Mesendoderm (in vitro differentiated cells): ENCODE measurements around the gene ORM2.

Source experiments
- DNase-seq: peaks from one replicate; pipeline ENCODE4 v3.0.0; 2013
- H2AK5ac ChIP-seq: 2 replicates; pipeline ENCODE4 v1.6.1; 2013; ENCODE audit warnings: low read length, inconsistent platforms
- H2BK120ac ChIP-seq: 2 replicates; pipeline ENCODE4 v1.6.1; 2013; ENCODE audit warnings: low read depth, mild to moderate bottlenecking, low read length, moderate library complexity, mixed read lengths
- H2BK15ac ChIP-seq: replicated peaks from 2 replicates; pipeline ENCODE4 v1.6.1; 2013; ENCODE audit warnings: low read depth, mild to moderate bottlenecking, moderate library complexity
- H2BK5ac ChIP-seq: 2 replicates; pipeline ENCODE4 v1.6.1; 2013; ENCODE audit warnings: low read length, inconsistent platforms
- H3K18ac ChIP-seq: 2 replicates; pipeline ENCODE4 v1.6.1; 2013; ENCODE audit warnings: mild to moderate bottlenecking, low read length, mixed read lengths
- H3K23ac ChIP-seq: one replicate; pipeline ENCODE4 v1.6.1; 2013; ENCODE audit warnings: low read length
- H3K27ac ChIP-seq: 2 replicates; pipeline ENCODE4 v1.5.1; 2013; ENCODE audit warnings: low read depth, mild to moderate bottlenecking, inconsistent platforms, low read length, moderate library complexity
- H3K27me3 ChIP-seq: 2 replicates; pipeline ENCODE4 v1.6.1; 2013; ENCODE audit warnings: low read length, control low read depth, mild to moderate bottlenecking, inconsistent platforms; ENCODE audit not compliant: insufficient read depth, poor library complexity
- H3K36me3 ChIP-seq: 2 replicates; pipeline ENCODE4 v1.6.1; 2013; ENCODE audit warnings: low read length, inconsistent platforms; ENCODE audit not compliant: control insufficient read depth, insufficient read depth
- H3K4ac ChIP-seq: one replicate; pipeline ENCODE4 v1.6.1; 2013; ENCODE audit warnings: low read depth, mild to moderate bottlenecking, low read length, moderate library complexity
- H3K4me1 ChIP-seq: 2 replicates; pipeline ENCODE4 v1.6.1; 2013; ENCODE audit warnings: low read depth, low read length, inconsistent platforms; ENCODE audit not compliant: control insufficient read depth
- H3K4me2 ChIP-seq: 2 replicates; pipeline ENCODE4 v1.6.1; 2013; ENCODE audit warnings: low read length
- H3K4me3 ChIP-seq: 2 replicates; pipeline ENCODE4 v1.5.1; 2013; ENCODE audit warnings: mild to moderate bottlenecking, low read length
- H3K56ac ChIP-seq: one replicate; pipeline ENCODE4 v1.6.1; 2013; ENCODE audit warnings: low read length
- H3K79me1 ChIP-seq: 2 replicates; pipeline ENCODE4 v1.6.1; 2013; ENCODE audit warnings: low read length, inconsistent platforms
- H3K79me2 ChIP-seq: 2 replicates; pipeline ENCODE4 v1.6.1; 2013; ENCODE audit warnings: mild to moderate bottlenecking, low read length; ENCODE audit not compliant: control insufficient read depth, insufficient read depth
- H3K9ac ChIP-seq: 2 replicates; pipeline ENCODE4 v1.6.1; 2013; ENCODE audit warnings: low read length, inconsistent platforms
- H4K5ac ChIP-seq: one replicate; pipeline ENCODE4 v1.6.1; 2013; ENCODE audit warnings: low read length
- H4K8ac ChIP-seq: one replicate; pipeline ENCODE4 v1.6.1; 2013; ENCODE audit warnings: low read depth, mild to moderate bottlenecking, control low read depth, low read length, moderate library complexity
- WGBS: extraction: QIAGEN DNeasy Blood & Tissue Kit; methylation state at CpG from one replicate; pipeline ENCODE4 v1.1.7; 2013; ENCODE audit warnings: low lambda C conversion rate, missing lambda C conversion rate; ENCODE audit not compliant: insufficient coverage; ENCODE audit errors: extremely low coverage; 5-methylcytosine and 5-hydroxymethylcytosine counted together

The ORM2 gene

DNA sequence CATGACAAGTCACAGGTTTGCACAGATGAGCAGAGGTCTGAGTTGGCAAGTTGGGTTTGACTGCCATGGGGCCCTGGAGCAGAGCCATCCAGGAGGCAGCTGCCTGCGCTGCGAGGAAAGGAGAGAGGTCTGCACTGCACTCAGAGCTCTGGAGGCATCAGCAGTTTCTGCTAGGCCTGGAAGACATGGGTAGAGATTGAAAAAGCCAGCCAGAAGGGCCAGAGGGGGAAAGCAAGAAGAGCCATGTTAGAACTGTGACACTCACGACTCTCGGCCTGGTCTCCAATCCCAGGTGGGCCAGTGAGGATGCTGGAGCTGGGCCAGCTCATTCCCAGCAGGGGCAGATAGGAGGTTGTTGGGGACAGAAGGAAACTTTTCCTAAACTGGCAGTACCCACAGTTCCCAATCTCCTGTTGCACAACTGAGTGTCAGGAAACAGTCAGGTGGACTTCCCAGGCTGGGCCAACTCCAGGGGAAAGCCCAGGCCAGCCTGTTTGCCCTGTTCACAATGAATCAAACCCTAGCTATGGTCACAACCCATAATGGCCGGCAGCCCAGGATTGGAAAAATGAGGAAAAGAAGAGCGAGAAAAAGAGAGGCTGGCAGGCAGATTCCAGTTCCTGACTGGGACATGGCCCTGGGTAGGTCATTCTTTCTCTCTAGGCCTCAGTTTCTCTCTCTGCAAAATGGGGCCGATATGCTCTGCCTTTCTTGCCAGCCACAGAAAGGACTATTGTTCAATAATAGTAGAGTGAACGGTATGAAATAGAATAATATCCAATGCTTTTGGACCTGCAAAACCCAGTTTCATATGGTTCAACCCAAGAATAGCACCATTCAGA, 14.6 kb upstream of the ORM2 start:
- no peak overlapping the region for H3K4ac ChIP-seq
- no peak overlapping the region for H2BK15ac ChIP-seq
- H2AK5ac ChIP-seq = no peak overlapping the region
- no peak overlapping the region for H3K23ac ChIP-seq
- H3K79me1 ChIP-seq = no peaks in the 10 kb centered on the region
- H3K27me3 ChIP-seq = no peaks in the 10 kb centered on the region
- H3K9ac ChIP-seq = no peak overlapping the region
- no peak overlapping the region for H2BK120ac ChIP-seq
- H4K8ac ChIP-seq = no peak overlapping the region
- H2BK5ac ChIP-seq = no peak overlapping the region
- H3K79me2 ChIP-seq = no peaks in the 10 kb centered on the region
- no peak overlapping the region for H3K18ac ChIP-seq
- no CpG with 5 or more reads among the region's 8 CpGs for WGBS
- H3K36me3 ChIP-seq = no peaks in the 10 kb centered on the region
- H3K4me1 ChIP-seq = no peaks in the 10 kb centered on the region
- DNase-seq = no peak
- H3K4me3 ChIP-seq = no peak overlapping the region
- no peak overlapping the region for H3K4me2 ChIP-seq
- H3K27ac ChIP-seq = no peak overlapping the region
- no peak overlapping the region for H3K56ac ChIP-seq
- H4K5ac ChIP-seq = no peak overlapping the region

DNA sequence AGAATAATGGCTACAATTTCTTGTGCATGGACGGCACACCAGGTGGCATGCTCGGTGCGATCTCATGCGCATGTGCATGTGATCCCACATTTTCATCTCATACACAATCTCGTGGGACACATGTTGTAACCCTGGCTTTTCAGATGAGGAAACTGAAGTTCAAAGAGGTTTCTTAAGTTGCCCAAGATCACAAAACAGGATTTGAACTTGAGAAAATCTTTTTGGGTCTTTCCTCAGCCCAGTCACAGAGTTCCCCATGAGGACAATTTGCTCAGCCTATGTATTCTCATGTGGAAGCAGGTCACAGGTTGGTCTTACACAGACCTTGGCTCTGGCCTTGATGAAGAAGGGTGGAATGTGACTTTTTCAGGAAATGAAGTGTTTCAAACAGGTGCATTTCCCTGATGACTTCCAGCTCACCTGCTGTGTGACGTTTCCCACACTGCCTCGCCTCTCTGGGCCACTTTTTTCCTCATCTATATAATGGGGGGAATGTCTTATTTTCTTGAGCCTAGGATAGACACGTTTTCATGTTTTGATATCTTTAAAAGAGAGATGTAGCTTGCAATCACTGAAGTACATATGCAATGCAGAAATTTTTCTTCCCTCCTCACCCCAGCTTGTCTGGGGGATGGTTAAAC, 13.8 kb upstream of the ORM2 start:
- no peak overlapping the region for H2BK5ac ChIP-seq
- no peak overlapping the region for H3K4me2 ChIP-seq
- no peaks in the 10 kb centered on the region for H3K4me1 ChIP-seq
- no peak overlapping the region for H3K27ac ChIP-seq
- H2BK120ac ChIP-seq = no peak overlapping the region
- no peaks in the 10 kb centered on the region for H3K27me3 ChIP-seq
- no peak overlapping the region for H3K4ac ChIP-seq
- no peaks in the 10 kb centered on the region for H3K79me1 ChIP-seq
- H3K79me2 ChIP-seq = no peaks in the 10 kb centered on the region
- no peak overlapping the region for H3K4me3 ChIP-seq
- no peak overlapping the region for H3K23ac ChIP-seq
- no peak overlapping the region for H3K56ac ChIP-seq
- H2AK5ac ChIP-seq = no peak overlapping the region
- no peaks in the 10 kb centered on the region for H3K36me3 ChIP-seq
- no peak overlapping the region for H3K9ac ChIP-seq
- DNase-seq = no peak
- no peak overlapping the region for H3K18ac ChIP-seq
- H2BK15ac ChIP-seq = no peak overlapping the region
- WGBS = no CpG with 5 or more reads among the region's 8 CpGs
- H4K5ac ChIP-seq = no peak overlapping the region
- no peak overlapping the region for H4K8ac ChIP-seq

DNA sequence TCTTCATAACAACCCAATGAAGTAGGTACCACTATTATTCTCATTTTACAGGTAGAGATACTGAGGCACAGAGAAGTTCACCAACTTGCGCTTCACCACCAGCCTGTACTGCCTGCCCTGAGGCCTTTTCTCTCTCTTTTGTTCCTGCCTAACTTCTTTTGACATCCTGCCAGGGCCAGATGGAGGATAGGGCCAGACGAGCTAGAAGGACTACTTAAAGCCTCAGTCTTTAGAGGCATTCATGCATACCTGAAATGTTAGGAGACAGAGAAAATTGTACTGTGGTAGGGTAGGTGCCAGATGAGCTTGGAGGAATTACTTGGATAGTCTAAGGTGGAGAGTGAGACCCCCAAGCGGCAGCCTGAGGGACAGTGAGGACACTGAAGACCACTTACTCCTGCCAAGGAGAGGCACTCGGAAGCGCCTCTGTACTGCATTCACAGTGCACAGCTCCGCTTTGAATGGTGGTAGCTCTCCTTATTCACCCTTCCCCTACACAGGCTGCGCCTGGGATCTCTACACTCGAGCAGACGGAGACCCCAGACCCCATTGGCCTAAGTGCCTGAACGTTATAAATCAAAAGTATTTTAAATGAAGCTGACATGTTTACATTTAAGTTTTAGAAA, 13.0 kb upstream of the ORM2 start:
- Histone ChIP-seq H3K79me1 (no peaks in the 10 kb centered on the region), H3K23ac (no peak overlapping the region), H3K4me3 (no peak overlapping the region), H2BK15ac (no peak overlapping the region), H3K36me3 (no peaks in the 10 kb centered on the region), H3K18ac (no peak overlapping the region), H2AK5ac (no peak overlapping the region), H2BK120ac (no peak overlapping the region), H3K79me2 (no peaks in the 10 kb centered on the region), H3K56ac (no peak overlapping the region), H3K27me3 (no peaks in the 10 kb centered on the region), H3K27ac (no peak overlapping the region), H3K9ac (no peak overlapping the region), H3K4ac (no peak overlapping the region), H4K8ac (no peak overlapping the region), H3K4me2 (no peak overlapping the region), H3K4me1 (no peaks in the 10 kb centered on the region), H4K5ac (no peak overlapping the region), H2BK5ac (no peak overlapping the region)
- no CpG with 5 or more reads among the region's 10 CpGs for WGBS
- no peak for DNase-seq

DNA sequence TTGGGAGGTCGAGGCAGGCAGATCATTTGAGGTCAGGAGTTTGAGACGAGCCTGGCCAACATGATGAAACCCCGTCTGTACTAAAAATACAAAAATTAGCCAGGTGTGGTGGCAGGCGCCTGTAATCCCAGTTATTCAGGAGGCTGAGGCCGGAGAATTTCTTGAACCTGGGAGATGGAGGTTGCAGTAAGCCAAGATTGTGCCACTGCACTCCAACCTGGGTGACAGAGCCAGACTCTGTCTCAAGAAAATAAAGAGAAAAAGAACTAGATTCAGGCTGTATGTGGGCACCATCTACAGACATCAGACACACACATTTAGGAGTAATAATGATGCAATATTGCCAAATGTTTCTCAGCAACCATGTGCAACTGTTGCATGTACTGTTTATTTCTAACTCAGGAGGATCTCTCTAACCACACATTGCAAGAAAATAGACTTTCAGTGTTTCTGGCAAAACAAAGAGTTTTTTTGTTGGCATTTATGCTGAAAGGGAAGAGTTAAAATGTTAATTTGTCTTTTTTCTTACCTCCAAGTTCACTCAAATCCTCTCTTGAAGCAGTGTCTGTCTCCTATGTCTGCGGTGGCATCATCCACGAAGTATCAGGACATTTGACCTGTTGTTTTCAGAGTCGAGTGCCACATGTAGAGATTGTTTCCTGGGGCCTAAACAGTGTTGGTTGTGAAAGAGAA, 11.9 kb upstream of the ORM2 start:
- no peak overlapping the region for H2BK5ac ChIP-seq
- no peak overlapping the region for H3K9ac ChIP-seq
- H3K27ac ChIP-seq = no peak overlapping the region
- no peak overlapping the region for H2AK5ac ChIP-seq
- H3K4me2 ChIP-seq = no peak overlapping the region
- H2BK15ac ChIP-seq = no peak overlapping the region
- DNase-seq = no peak
- WGBS = no CpG with 5 or more reads among the region's 8 CpGs
- no peaks in the 10 kb centered on the region for H3K79me2 ChIP-seq
- no peak overlapping the region for H4K5ac ChIP-seq
- H3K4ac ChIP-seq = no peak overlapping the region
- H3K4me1 ChIP-seq = no peaks in the 10 kb centered on the region
- no peak overlapping the region for H2BK120ac ChIP-seq
- H3K36me3 ChIP-seq = no peaks in the 10 kb centered on the region
- H3K27me3 ChIP-seq = no peaks in the 10 kb centered on the region
- H3K79me1 ChIP-seq = no peaks in the 10 kb centered on the region
- H3K56ac ChIP-seq = no peak overlapping the region
- H4K8ac ChIP-seq = no peak overlapping the region
- H3K23ac ChIP-seq = no peak overlapping the region
- H3K4me3 ChIP-seq = no peak overlapping the region
- H3K18ac ChIP-seq = no peak overlapping the region

DNA sequence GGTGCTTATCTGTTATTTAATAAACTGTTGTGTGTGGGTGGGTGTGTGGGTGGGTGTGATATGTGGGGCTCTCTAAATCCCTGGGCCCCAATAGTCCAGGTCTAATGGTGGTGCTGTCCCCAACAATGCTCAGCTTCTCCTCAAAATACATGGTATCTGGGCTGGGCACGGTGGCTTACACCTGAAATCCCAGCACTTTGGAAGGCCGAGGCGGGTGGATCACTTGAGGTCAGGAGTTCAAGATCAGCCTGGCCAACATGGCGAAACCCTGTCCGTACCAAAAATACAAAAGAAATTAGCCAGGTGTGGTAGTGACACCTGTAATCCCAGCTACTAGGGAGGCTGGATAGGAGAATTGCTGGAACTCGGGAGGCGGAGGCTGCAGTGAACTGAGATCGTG, 11.3 kb upstream of the ORM2 start:
- Histone ChIP-seq H2AK5ac (no peak overlapping the region), H4K5ac (no peak overlapping the region), H3K27ac (no peak overlapping the region), H3K4ac (no peak overlapping the region), H3K36me3 (no peaks in the 10 kb centered on the region), H3K4me3 (no peak overlapping the region), H3K79me1 (no peaks in the 10 kb centered on the region), H2BK5ac (no peak overlapping the region), H3K4me1 (no peaks in the 10 kb centered on the region), H3K18ac (no peak overlapping the region), H3K23ac (no peak overlapping the region), H4K8ac (no peak overlapping the region), H3K79me2 (no peaks in the 10 kb centered on the region), H3K27me3 (no peaks in the 10 kb centered on the region), H2BK120ac (no peak overlapping the region), H2BK15ac (no peak overlapping the region), H3K9ac (no peak overlapping the region), H3K4me2 (no peak overlapping the region), H3K56ac (no peak overlapping the region)
- DNase-seq = no peak
- WGBS = no CpG with 5 or more reads among the region's 8 CpGs
